OCI-LY3 (cell line): Measurements from ENCODE around the gene PLPPR2.

Source experiments
- H2AFZ ChIP-seq: fragments of 200-600, 300-600 bp; shearing (Covaris generic); 2 replicates; pipeline ENCODE4 v1.6.0; 2014; ENCODE audit warnings: antibody characterized with exemption, low read depth, low read length
- H3K27ac ChIP-seq: fragments of 200-600, 300-600 bp; sonication (generic); 2 replicates; pipeline ENCODE4 v1.5.1; 2014; ENCODE audit warnings: mild to moderate bottlenecking, low read length, moderate library complexity, mixed read lengths
- H3K27me3 ChIP-seq: fragments of 200-600, 300-600 bp; sonication (generic); 2 replicates; pipeline ENCODE4 v1.6.1; 2014; ENCODE audit warnings: low read depth, low read length, mixed read lengths
- H3K36me3 ChIP-seq: fragments of 200-600, 300-600 bp; sonication (generic); replicated peaks from 2 replicates; pipeline ENCODE3; 2014; ENCODE audit warnings: low read depth, low read length, mixed read lengths
- H3K4me1 ChIP-seq: fragments of 300-600, 200-600 bp; sonication (generic); 2 replicates; pipeline ENCODE4 v1.6.1; 2014; ENCODE audit warnings: low read length, mixed read lengths
- H3K4me2 ChIP-seq: fragments of 200-600, 300-600 bp; sonication (generic); 2 replicates; pipeline ENCODE4 v1.6.1; 2014; ENCODE audit warnings: low read length, mixed read lengths
- H3K4me3 ChIP-seq: fragments of 300-600, 200-600 bp; sonication (generic); 2 replicates; pipeline ENCODE4 v1.5.1; 2014; ENCODE audit warnings: antibody characterized with exemption, mild to moderate bottlenecking, low read length, moderate library complexity
- H3K79me2 ChIP-seq: fragments of 300-600, 200-600 bp; shearing (Covaris generic); 2 replicates; pipeline ENCODE4 v1.6.1; 2014; ENCODE audit warnings: mild to moderate bottlenecking, low read length, mixed read lengths
- H3K9ac ChIP-seq: fragments of 300-600, 200-600 bp; shearing (Covaris generic); 2 replicates; pipeline ENCODE4 v1.6.0; 2014; ENCODE audit warnings: mild to moderate bottlenecking, low read length, moderate library complexity
- H3K9me3 ChIP-seq: fragments of 200-600, 300-600 bp; shearing (Covaris generic); 2 replicates; pipeline ENCODE4 v1.6.1; 2014; ENCODE audit warnings: low read length, mixed read lengths; ENCODE audit not compliant: insufficient read depth
- H4K20me1 ChIP-seq: fragments of 200-600, 300-600 bp; sonication (generic); 2 replicates; pipeline ENCODE4 v1.6.1; 2016; ENCODE audit warnings: low read length, mixed read lengths; ENCODE audit not compliant: insufficient read depth
- EZH2phosphoT487 ChIP-seq: fragments of 200-600 bp; shearing (Covaris generic); IDR thresholded peaks from 2 replicates; pipeline ENCODE4 v1.6.1; 2018; ENCODE audit warnings: antibody characterized with exemption, mixed run types, low read depth
- TF ChIP-seq, protein P1 (sequence below): fragments of 200-600, 300-600 bp; sonication (generic); IDR thresholded peaks from 2 replicates; pipeline ENCODE4 v1.5.1; 2014; ENCODE audit warnings: antibody characterized with exemption, low read length, low read depth

Gene PLPPR2

DNA sequence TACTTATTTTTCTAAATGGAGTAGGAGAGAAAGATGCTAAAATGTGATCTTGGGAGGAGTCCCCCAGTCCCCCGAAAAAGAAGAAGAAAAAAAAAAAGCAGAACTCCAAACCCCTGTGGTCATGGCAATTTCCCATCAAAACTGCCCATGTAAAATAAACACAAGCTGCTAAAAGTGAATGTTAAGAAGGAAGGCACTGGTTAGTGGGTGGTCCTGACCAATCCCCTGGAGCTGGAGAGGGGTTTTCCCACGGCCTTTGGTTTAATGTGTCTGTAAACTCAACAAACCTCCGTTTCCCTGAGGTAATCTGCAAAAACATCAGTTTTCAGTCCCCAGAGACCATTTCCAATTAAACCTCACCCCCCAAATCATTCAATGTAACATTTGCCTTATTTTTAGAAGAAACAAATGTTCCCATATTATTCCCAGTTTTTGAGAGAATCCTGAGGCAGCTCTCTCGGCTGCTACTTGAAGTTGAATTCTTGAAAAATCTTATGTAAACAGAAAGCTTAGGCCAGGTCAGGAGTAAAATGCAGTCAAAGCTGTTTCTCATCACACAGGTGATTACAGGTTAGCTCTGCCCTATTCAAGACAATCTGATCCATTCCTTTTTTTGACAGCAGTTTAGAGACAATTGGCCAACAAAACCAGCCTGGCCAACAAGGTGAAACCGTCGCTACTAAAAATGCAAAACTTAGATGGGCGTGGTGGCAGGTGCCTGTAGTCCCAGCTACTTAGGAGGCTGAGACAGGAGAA, 32.8 kb upstream of the PLPPR2 start:
- Histone ChIP-seq H3K9ac (no peak overlapping the region), H4K20me1 (no peaks in the 10 kb centered on the region), H3K4me2 (peak overlapping the region; percentile 28), H2AFZ (no peak overlapping the region), H3K27ac (no peak overlapping the region), H3K4me1 (peaks cover 29% of the 10 kb centered on the region), H3K36me3 (no peaks in the 10 kb centered on the region), H3K27me3 (no peaks in the 10 kb centered on the region), H3K9me3 (no peaks in the 10 kb centered on the region), H3K4me3 (no peak overlapping the region), H3K79me2 (no peaks in the 10 kb centered on the region)
- TF ChIP-seq, protein P1, sequence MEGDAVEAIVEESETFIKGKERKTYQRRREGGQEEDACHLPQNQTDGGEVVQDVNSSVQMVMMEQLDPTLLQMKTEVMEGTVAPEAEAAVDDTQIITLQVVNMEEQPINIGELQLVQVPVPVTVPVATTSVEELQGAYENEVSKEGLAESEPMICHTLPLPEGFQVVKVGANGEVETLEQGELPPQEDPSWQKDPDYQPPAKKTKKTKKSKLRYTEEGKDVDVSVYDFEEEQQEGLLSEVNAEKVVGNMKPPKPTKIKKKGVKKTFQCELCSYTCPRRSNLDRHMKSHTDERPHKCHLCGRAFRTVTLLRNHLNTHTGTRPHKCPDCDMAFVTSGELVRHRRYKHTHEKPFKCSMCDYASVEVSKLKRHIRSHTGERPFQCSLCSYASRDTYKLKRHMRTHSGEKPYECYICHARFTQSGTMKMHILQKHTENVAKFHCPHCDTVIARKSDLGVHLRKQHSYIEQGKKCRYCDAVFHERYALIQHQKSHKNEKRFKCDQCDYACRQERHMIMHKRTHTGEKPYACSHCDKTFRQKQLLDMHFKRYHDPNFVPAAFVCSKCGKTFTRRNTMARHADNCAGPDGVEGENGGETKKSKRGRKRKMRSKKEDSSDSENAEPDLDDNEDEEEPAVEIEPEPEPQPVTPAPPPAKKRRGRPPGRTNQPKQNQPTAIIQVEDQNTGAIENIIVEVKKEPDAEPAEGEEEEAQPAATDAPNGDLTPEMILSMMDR = no peak
- TF ChIP-seq EZH2phosphoT487 = no peak

DNA sequence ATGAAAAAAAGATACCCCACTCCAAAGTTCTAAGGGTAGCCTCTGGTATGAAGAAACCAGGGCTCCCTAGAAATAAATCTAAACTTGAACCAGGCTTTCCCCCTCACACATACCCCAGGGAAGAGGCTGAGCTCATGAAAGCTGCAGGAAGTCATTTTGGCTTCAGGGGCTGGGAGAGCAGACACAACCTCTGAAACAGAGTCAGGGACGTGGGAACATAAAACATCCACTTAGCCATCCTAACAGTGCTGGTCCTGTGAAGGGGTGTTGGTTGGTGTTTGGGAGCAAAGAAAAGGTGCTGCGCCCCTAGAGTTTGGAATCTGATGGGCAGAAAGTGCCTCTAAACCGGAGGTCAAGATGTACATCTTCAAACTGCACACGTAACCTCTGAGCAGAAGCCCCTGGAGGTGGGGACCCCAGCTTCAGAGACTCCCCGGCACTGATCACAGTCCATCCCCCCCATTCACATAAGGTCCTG, 31.6 kb upstream of the PLPPR2 start:
- Histone ChIP-seq H3K4me1 (peaks cover 29% of the 10 kb centered on the region), H3K27me3 (no peaks in the 10 kb centered on the region), H3K36me3 (no peaks in the 10 kb centered on the region), H2AFZ (no peak overlapping the region), H3K79me2 (no peaks in the 10 kb centered on the region), H4K20me1 (no peaks in the 10 kb centered on the region), H3K4me2 (peak overlapping the region; percentile 30), H3K9ac (no peak overlapping the region), H3K9me3 (no peaks in the 10 kb centered on the region), H3K4me3 (no peak overlapping the region), H3K27ac (no peak overlapping the region)
- TF ChIP-seq, protein P1 = no peak
- no peak for TF ChIP-seq EZH2phosphoT487

DNA sequence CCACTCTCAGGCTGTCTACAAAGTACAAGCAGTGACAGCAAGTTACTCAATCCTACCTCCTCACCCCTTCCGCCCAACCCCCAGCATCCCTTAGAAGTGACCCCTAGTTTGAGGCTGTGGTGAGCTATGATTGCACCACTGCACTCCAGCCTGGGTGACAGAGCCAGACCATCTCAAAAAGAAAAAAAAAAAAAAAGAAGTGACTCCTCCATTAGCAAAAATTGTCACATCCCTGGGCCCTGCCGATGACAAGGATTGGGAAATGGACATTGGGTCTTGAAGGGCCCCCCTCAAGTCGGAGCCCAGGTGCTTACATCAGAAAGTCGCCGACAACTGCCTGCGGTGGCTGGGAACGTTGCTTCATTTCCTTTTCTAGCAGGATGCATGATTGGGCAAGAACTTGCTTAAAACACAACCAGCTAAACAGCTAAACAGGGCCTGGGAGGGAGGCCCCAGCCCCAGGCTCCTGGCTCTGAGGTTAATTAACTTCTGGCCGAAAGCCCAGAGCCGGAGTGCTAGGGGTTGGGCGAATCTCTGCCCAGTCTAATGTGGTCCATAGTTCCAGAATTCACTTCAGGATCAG, 31.1 kb upstream of the PLPPR2 start:
- Histone ChIP-seq H3K4me1 (peaks cover 29% of the 10 kb centered on the region), H4K20me1 (no peaks in the 10 kb centered on the region), H3K4me3 (no peak overlapping the region), H3K36me3 (no peaks in the 10 kb centered on the region), H2AFZ (no peak overlapping the region), H3K27me3 (no peaks in the 10 kb centered on the region), H3K4me2 (peak overlapping the region; percentile 30), H3K79me2 (no peaks in the 10 kb centered on the region), H3K27ac (no peak overlapping the region), H3K9ac (no peak overlapping the region), H3K9me3 (no peaks in the 10 kb centered on the region)
- TF ChIP-seq EZH2phosphoT487 = no peak
- TF ChIP-seq, protein P1 = no peak

DNA sequence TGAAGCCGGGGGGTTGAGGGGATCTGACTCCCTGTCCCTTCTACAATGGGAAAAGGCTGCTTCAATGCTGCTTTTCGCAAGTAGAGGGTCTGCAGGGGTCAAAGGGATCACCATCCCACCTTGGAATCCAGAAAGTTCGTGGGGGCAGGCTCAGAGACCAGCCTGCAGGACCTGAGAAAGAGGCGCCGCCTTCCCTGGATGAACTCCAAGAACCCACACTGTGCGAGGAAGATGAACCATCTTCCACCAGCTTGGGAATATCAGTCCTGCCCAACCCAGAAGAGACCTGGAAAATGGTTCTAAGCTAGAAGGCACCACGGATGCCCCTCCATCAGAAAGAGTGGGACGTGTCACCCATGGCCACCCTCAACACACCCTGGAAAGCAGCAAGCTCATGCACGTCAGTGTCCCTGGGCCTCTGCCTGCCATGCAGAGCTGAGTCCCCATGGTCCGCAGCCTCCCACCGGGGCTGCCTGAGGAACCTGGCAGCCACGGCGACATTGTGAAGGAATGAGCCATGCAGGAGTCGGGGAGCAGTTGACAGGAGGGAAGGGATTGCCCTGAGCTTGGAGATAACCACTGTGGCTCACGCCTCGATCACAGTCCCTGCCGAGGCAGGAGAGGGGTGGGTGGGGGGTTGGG, 30.4 kb upstream of the PLPPR2 start:
- no peaks in the 10 kb centered on the region for H3K9me3 ChIP-seq
- no peaks in the 10 kb centered on the region for H3K27me3 ChIP-seq
- no peak overlapping the region; the same call in 1 of the 2 replicates for H3K4me2 ChIP-seq
- H3K27ac ChIP-seq = no peak overlapping the region
- H3K4me3 ChIP-seq = no peak overlapping the region
- no peaks in the 10 kb centered on the region for H4K20me1 ChIP-seq
- TF ChIP-seq EZH2phosphoT487 = no peak
- TF ChIP-seq, protein P1 = no peak
- peaks cover 29% of the 10 kb centered on the region for H3K4me1 ChIP-seq
- no peaks in the 10 kb centered on the region for H3K79me2 ChIP-seq
- no peak overlapping the region for H3K9ac ChIP-seq
- H2AFZ ChIP-seq = no peak overlapping the region
- H3K36me3 ChIP-seq = no peaks in the 10 kb centered on the region
